Fibroblast of villous mesenchyme (primary cell): ENCODE data around the gene PCSK2. TPM values are rescaled to one million over a fixed set of nuclear protein-coding genes. Genes with fewer than 3 reads are reported as not detected.

ENCODE experiments used
- DNase-seq: peaks from one replicate; pipeline ENCODE4 v3.0.0-alpha.2; 2010; ENCODE audit warnings: low read depth
- H3K4me3 ChIP-seq: 2 replicates; pipeline ENCODE4 v1.5.1; 2011; ENCODE audit warnings: low read depth, mild to moderate bottlenecking, low read length
- CTCF ChIP-seq: IDR thresholded peaks from 2 replicates; pipeline ENCODE4 v1.5.1; 2012; ENCODE audit warnings: low read depth, mild to moderate bottlenecking, low read length; ENCODE audit not compliant: insufficient read depth
- total RNA-seq: library from RNA; depleted of rRNA; stranded (reverse); fragments of >200 nt; gene quantifications from 2 replicates; pipeline ENCODE4 v1.2.3, GENCODE V29; 2012

The PCSK2 gene
- total RNA-seq, 1 donor, result not detected

DNA sequence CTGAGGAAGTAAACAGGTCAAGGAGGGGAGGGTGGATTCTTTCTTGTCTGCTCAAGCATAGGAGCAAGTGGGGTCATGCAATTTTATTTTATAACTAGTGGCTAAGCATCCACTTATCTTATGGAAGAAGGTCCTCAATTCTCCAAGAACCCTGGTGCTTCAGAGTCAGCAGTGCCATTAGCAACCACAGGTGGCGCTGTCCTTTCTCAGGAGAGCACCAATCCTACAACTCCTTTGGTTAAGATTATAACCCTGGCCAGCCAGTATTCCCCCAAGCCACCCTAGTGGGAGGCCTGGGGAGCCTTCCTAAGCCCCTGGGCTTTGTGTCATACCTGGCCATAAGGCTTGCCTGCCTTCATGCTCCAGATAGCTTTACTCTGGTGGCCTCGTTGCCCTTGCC, 60.7 kb downstream of the PCSK2 start:
- DNase-seq, result no peak
- H3K4me3 ChIP-seq, result no peak overlapping the region
- no peak for TF ChIP-seq CTCF

DNA sequence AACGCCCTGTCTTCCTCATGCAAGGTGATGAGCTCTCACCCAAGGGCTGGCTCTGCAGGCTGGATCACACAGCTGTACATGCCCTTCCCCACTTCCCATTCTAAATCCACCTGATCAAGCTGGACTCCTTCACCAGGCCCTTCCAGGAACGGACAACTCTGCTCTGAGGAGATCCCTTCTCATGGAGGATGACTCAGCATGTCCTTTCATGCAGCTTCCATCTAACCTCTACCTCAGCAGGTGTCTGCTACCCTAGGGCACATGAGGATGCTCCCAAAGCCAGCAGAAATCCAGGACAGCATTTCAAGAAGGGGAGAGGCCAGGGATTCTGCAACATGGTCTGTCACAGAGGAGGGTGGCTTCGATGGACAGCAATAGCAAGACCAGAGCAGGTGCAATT, 61.2 kb downstream of the PCSK2 start:
- TF ChIP-seq CTCF, result no peak
- no peak overlapping the region for H3K4me3 ChIP-seq
- DNase-seq, result no peak

- no peak for DNase-seq
- TF ChIP-seq CTCF, result no peak
- no peak overlapping the region for H3K4me3 ChIP-seq
Measured at GRCh38 chr20:17295151-17295726, 68.4 kb downstream of the PCSK2 start.

GRCh38 chr20:17295991-17296390, 69.2 kb downstream of the PCSK2 start:
- H3K4me3 ChIP-seq, result no peak overlapping the region
- TF ChIP-seq CTCF, result no peak

DNA sequence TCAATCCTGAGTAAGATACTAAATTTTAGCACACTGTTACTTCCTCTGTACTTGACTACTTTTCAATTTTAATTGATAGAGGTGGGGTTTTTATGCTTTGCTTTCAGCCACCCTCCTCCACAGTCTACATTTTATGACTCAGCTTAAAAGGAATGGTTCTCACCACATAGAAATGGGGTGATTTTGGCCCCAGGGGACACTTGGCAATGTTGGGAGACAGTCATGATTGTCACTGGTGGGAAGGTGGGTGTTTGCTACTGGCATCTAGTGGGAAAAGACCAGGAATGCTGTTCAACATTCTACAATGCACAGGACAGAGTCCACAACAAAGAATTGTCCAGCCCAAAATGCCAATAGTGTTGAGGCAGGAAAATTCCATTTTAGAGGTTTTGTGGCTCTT, 71.3 kb downstream of the PCSK2 start:
- no peak overlapping the region for H3K4me3 ChIP-seq
- no peak for DNase-seq
- no peak for TF ChIP-seq CTCF

More at GRCh38 chr20:17295991-17296390, 69.2 kb downstream of the PCSK2 start:
- DNase-seq, result no peak

DNA sequence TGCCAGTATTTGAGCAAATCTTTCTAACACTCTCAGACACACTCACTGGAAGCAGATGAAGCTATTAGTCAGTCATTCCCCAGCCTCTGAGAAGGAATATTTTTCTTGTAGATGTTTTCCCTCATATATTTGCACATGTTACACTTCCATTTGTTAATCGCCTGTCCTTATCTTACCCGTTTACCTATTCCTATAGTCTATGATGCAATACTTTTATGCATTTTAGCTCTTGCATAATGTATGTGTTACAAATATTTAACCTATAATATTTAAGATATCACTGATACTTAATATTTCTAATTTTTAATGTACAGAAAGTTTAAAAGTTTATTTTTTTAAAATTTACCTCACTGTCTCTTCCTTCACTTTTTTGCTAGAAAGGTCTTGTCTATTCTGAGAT, 71.9 kb downstream of the PCSK2 start:
- no peak for DNase-seq
- no peak overlapping the region for H3K4me3 ChIP-seq
- no peak for TF ChIP-seq CTCF

DNA sequence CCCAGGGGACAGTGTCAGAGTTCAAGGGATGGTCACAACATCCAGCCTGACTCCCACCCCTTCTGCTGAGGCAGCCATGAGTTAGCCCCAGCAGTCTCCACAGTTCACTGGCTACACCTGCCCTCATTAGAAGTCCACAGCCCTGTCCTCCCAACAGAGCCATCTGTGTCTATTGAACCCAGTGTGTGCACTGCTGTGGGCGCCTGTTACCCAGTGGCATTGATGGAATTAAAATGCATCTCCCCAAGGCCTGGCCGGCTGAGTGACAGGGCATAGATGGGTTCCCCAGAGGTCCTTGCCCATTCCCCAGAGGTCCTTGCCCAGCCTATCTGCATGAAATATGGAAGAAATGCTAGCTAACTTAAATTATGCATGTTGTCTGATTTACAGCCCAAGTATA, 73.3 kb downstream of the PCSK2 start:
- no peak for TF ChIP-seq CTCF
- no peak overlapping the region for H3K4me3 ChIP-seq
- DNase-seq, result no peak
